ENCODE results near the gene CHD1L. TPM values are rescaled to one million over a fixed set of nuclear protein-coding genes. Genes with fewer than 3 reads are reported as not detected.
A peak's percentile ranks its signal among the peaks of the same experiment; 100 is the strongest.

CHD1L gene
- total RNA-seq, 1 experiment from 2014 or later, result 63.9 TPM

- peaks cover 3% of the 10 kb centered on the region for H3F3A ChIP-seq (ENCODE audit: low read length, unreplicated experiment)
- ChIA-PET CTCF (interaction anchor here (0.6 kb wide), 1 partner anchor 11 kb away, joined by 13 read pairs; no protein-coding TSS in a partner anchor), POLR2A (ENCODE audit: unreplicated experiment) (no interaction called here)
- H2AFZ ChIP-seq (ENCODE audit: low read length), result no peak overlapping the region
- DNase-seq (no peak), ATAC-seq (no peak)
- peaks cover 17% of the 10 kb centered on the region for H3K4me1 ChIP-seq (ENCODE audit: insufficient read depth, low read length)
- no peaks in the 10 kb centered on the region for H3K9me2 ChIP-seq (replicated peaks; ENCODE audit: low read length)
- peaks cover 56% of the 10 kb centered on the region for H3K36me3 ChIP-seq (ENCODE audit: low read depth, low read length)
- 0 out of 2 replicates have a peak, but pooled peaks cover 11% of the 10 kb centered on the region for H4K20me1 ChIP-seq (ENCODE audit: low read length)
- no peak overlapping the region for H3K27ac ChIP-seq (ENCODE audit: low read length)
- H3K9ac ChIP-seq (ENCODE audit: low read length), result no peak overlapping the region
- TSS peak; percentile 12 for BruUV-seq (replicated peaks)
- TF ChIP-seq EZH2 (IDR thresholded peaks at IDR 0.05; ENCODE audit: low read length, unreplicated experiment) (no peak), CTCF (conservative IDR thresholded peaks at IDR 0.05; ENCODE audit: low read depth, low read length) (no peak), EZH2phosphoT487 (IDR thresholded peaks at IDR 0.05; ENCODE audit: borderline replicate concordance, low read length) (no peak)
- H3K27me3 ChIP-seq (ENCODE audit: low read length), result no peaks in the 10 kb centered on the region
- H3K4me2 ChIP-seq (ENCODE audit: low read length), result no peak overlapping the region
- no peak overlapping the region for H3K4me3 ChIP-seq (ENCODE audit: low read length)
- H3K79me2 ChIP-seq (ENCODE audit: low read length), result peaks cover 24% of the 10 kb centered on the region
- no peaks in the 10 kb centered on the region for H3K9me3 ChIP-seq (ENCODE audit: low read length)
- intact Hi-C loops (cut with micrococcal nuclease), result no loop called here
Measured at GRCh38 chr1:147260956-147261355, 18.5 kb downstream of the CHD1L start.

GRCh38 chr1:147264158-147264768 is 21.8 kb downstream of the CHD1L start:
- H3K36me3 ChIP-seq (ENCODE audit: low read depth, low read length), result peaks cover 64% of the 10 kb centered on the region
- TF ChIP-seq EZH2 (IDR thresholded peaks at IDR 0.05; ENCODE audit: low read length, unreplicated experiment), result no peak
- no peak for TF ChIP-seq CTCF (conservative IDR thresholded peaks at IDR 0.05; ENCODE audit: low read depth, low read length)
- TF ChIP-seq EZH2phosphoT487 (IDR thresholded peaks at IDR 0.05; ENCODE audit: borderline replicate concordance, low read length), result no peak
- H3K9me3 ChIP-seq (ENCODE audit: low read length), result no peaks in the 10 kb centered on the region
- ChIA-PET CTCF (no interaction called here), POLR2A (ENCODE audit: unreplicated experiment) (no interaction called here)
- peak; percentile 70 for DNase-seq
- H3K4me3 ChIP-seq (ENCODE audit: low read length), result no peak overlapping the region
- intact Hi-C loops (cut with micrococcal nuclease), result no loop called here
- H3K9ac ChIP-seq (ENCODE audit: low read length), result no peak overlapping the region
- 0 out of 2 replicates have a peak, but pooled peaks cover 4% of the 10 kb centered on the region for H4K20me1 ChIP-seq (ENCODE audit: low read length)
- H2AFZ ChIP-seq (ENCODE audit: low read length), result no peak overlapping the region
- no TSS peak for BruUV-seq (replicated peaks)
- H3K9me2 ChIP-seq (replicated peaks; ENCODE audit: low read length), result no peaks in the 10 kb centered on the region
- peak; percentile 68 for ATAC-seq
- peaks cover 3% of the 10 kb centered on the region for H3F3A ChIP-seq (ENCODE audit: low read length, unreplicated experiment)
- H3K4me1 ChIP-seq (ENCODE audit: insufficient read depth, low read length), result peaks cover 17% of the 10 kb centered on the region
- peak overlapping the region; percentile 4; the same call in 1 of the 2 replicates for H3K27ac ChIP-seq (ENCODE audit: low read length)
- peaks cover 4% of the 10 kb centered on the region; the same call in 1 of the 2 replicates for H3K79me2 ChIP-seq (ENCODE audit: low read length)
- no peaks in the 10 kb centered on the region for H3K27me3 ChIP-seq (ENCODE audit: low read length)
- H3K4me2 ChIP-seq (ENCODE audit: low read length), result peak overlapping the region; percentile 11; the same call in 1 of the 2 replicates

GRCh38 chr1:147266381-147266780 is 23.9 kb downstream of the CHD1L start:
- no peak for TF ChIP-seq EZH2phosphoT487 (IDR thresholded peaks at IDR 0.05; ENCODE audit: borderline replicate concordance, low read length)
- TF ChIP-seq EZH2 (IDR thresholded peaks at IDR 0.05; ENCODE audit: low read length, unreplicated experiment), result no peak
- Histone ChIP-seq H3K4me2 (ENCODE audit: low read length) (no peak overlapping the region), H3K4me3 (ENCODE audit: low read length) (no peak overlapping the region), H3K9me2 (replicated peaks; ENCODE audit: low read length) (no peaks in the 10 kb centered on the region), H3K27ac (ENCODE audit: low read length) (no peak overlapping the region), H3F3A (ENCODE audit: low read length, unreplicated experiment) (peaks cover 3% of the 10 kb centered on the region), H2AFZ (ENCODE audit: low read length) (no peak overlapping the region), H3K4me1 (ENCODE audit: insufficient read depth, low read length) (peaks cover 28% of the 10 kb centered on the region), H3K79me2 (ENCODE audit: low read length) (no peaks in the 10 kb centered on the region), H4K20me1 (ENCODE audit: low read length) (0 out of 2 replicates have a peak, but pooled peaks cover 4% of the 10 kb centered on the region), H3K9me3 (ENCODE audit: low read length) (no peaks in the 10 kb centered on the region), H3K36me3 (ENCODE audit: low read depth, low read length) (peaks cover 54% of the 10 kb centered on the region), H3K9ac (ENCODE audit: low read length) (no peak overlapping the region), H3K27me3 (ENCODE audit: low read length) (no peaks in the 10 kb centered on the region)
- ATAC-seq, result no peak
- no peak for DNase-seq
- ChIA-PET CTCF (no interaction called here), POLR2A (ENCODE audit: unreplicated experiment) (no interaction called here)
- intact Hi-C loops (cut with micrococcal nuclease), result no loop called here
- no TSS peak for BruUV-seq (replicated peaks)

Measured in PC-3 (cell line).